Measurements from ENCODE around the gene KCNMA1. TPM values are rescaled to one million over a fixed set of nuclear protein-coding genes. Genes with fewer than 3 reads are reported as not detected.

KCNMA1 gene
- total and polyA plus RNA-seq, 10 of the 15 experiments (the other 5 are each of a cell fraction or from before 2014, with no cell fraction given), result 8.5 to 77.0 (median 21.3) TPM

DNA sequence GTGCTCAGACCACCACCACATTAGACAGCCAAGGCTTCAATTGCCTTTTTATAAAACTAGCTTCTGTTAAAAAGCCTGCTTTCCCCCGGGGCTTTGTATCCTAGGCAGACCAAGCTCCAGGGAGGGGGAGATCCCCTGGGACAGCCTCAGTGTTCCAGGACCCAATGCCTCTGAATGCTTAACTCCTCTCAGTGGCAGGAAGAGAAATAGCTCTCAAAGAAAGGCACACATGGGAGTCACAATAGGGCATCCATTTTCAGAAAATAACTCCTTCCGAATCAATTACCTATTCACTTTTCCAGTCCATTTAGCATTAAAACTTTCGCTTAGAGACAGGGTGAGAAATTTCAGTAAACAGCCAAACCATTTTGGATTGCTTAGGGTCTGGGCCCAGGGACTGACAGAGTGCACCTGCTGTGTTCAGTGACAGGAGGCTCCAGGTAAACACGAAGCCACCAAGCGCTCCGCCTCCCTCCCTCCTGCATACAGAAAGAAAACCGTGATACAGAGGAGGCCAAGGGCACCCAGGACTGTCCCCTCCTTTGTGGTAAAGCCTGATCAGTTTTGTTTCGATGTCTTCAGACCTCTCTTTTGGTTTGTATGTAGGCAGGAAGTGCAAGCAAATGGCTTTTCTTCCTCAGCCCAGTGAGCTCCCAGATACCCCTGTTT is 599.7 kb downstream of the KCNMA1 start:
- CTCF ChIA-PET, result interaction anchor here (0.6 to 3.7 kb wide), 8 partner anchors 10 to 162 kb away, joined by 3 to 34 read pairs (median 3); no protein-coding TSS in a partner anchor
- ATAC-seq (peak; percentile 52), DNase-seq (ENCODE audit: low read depth, low spot score) (no peak), FAIRE-seq (no peak)
- in situ Hi-C loops (cut with MboI), result no loop called here
- H4K20me1 ChIP-seq (ENCODE audit: control insufficient read depth, insufficient read depth), result no peaks in the 10 kb centered on the region
- no peak overlapping the region for H3K4me3 ChIP-seq
- no peak overlapping the region for H3K27ac ChIP-seq (ENCODE audit: control insufficient read depth, insufficient read depth)
- no peaks in the 10 kb centered on the region for H3K36me3 ChIP-seq (ENCODE audit: control insufficient read depth in 2 of 2, insufficient read depth in 2 of 2, low read length in 1 of 2)
- RAD21 ChIA-PET (ENCODE audit: unreplicated experiment), result interaction anchor here (1.4 kb wide), 1 partner anchor 29 kb away, joined by 3 read pairs; no protein-coding TSS in a partner anchor
- no TSS peak for BruUV-seq (replicated peaks)
- no peaks in the 10 kb centered on the region for H3K79me2 ChIP-seq (ENCODE audit: control insufficient read depth, insufficient read depth, low read length)
- POLR2A ChIA-PET, result no interaction called here
- SMC1A ChIA-PET (ENCODE audit: uncharacterized antibody, unreplicated experiment), result interaction anchor here (1.4 to 2.7 kb wide), 2 partner anchors 8 to 10 kb away, joined by 4 to 7 read pairs; no protein-coding TSS in a partner anchor
- no peak overlapping the region for H3K9ac ChIP-seq (ENCODE audit: control insufficient read depth, insufficient read depth, low read length)
- H3K4me1 ChIP-seq (ENCODE audit: control insufficient read depth, insufficient read depth, low read length), result no peaks in the 10 kb centered on the region
- 67% methylated on average over 8 of the region's 8 CpGs for WGBS (ENCODE audit: insufficient coverage, insufficient replicate concordance, low lambda C conversion rate, missing lambda C conversion rate)
- no peaks in the 10 kb centered on the region for H3K27me3 ChIP-seq (replicated peaks in 1 of 2; ENCODE audit: control insufficient read depth in 2 of 2, insufficient read depth in 2 of 2, low read length in 1 of 2)
- intact Hi-C loops (cut with micrococcal nuclease; ENCODE audit: unreplicated experiment), result no loop called here
- TF ChIP-seq IKZF1 (conservative IDR thresholded peaks at IDR 0.05) (no peak), SRF (IDR thresholded peaks at IDR 0.05; ENCODE audit: low read depth in 2 of 2, low read length in 2 of 2) (no peak), ZZZ3 (IDR thresholded peaks at IDR 0.05; ENCODE audit: control insufficient read depth, insufficient read length, low read depth) (no peak), SMARCA5 (IDR thresholded peaks at IDR 0.05) (no peak), RFX5 (IDR thresholded peaks at IDR 0.05; ENCODE audit: low read depth, low read length) (no peak), ETV6 (conservative IDR thresholded peaks at IDR 0.05 in 1 of 2, IDR thresholded peaks at IDR 0.05 in 1 of 2; ENCODE audit: borderline replicate concordance in 1 of 2, low read depth in 1 of 2) (no peak), NR2F1 (conservative IDR thresholded peaks at IDR 0.05) (no peak), CBX5 (IDR thresholded peaks at IDR 0.05; ENCODE audit: low read depth) (no peak), ZNF622 (IDR thresholded peaks at IDR 0.05) (no peak)
- TF ChIP-seq, protein P1, sequence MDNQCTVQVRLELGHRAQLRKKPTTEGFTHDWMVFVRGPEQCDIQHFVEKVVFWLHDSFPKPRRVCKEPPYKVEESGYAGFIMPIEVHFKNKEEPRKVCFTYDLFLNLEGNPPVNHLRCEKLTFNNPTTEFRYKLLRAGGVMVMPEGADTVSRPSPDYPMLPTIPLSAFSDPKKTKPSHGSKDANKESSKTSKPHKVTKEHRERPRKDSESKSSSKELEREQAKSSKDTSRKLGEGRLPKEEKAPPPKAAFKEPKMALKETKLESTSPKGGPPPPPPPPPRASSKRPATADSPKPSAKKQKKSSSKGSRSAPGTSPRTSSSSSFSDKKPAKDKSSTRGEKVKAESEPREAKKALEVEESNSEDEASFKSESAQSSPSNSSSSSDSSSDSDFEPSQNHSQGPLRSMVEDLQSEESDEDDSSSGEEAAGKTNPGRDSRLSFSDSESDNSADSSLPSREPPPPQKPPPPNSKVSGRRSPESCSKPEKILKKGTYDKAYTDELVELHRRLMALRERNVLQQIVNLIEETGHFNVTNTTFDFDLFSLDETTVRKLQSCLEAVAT (IDR thresholded peaks at IDR 0.05), result no peak
- H2AFZ ChIP-seq (ENCODE audit: control insufficient read depth, low read depth, low read length), result no peak overlapping the region
- H3K4me2 ChIP-seq (ENCODE audit: control insufficient read depth, insufficient read depth), result no peak overlapping the region
- no peaks in the 10 kb centered on the region for H3K9me3 ChIP-seq (replicated peaks; ENCODE audit: control insufficient read depth, insufficient read depth, low read length)
